GDM1 (cell line): Measurements from ENCODE around the gene APBB3.
A peak's percentile ranks its signal among the peaks of the same experiment; 100 is the strongest.

ENCODE experiments used
- DNase-seq: peaks from one replicate; lab custom pipeline; 2025; lab: John Stamatoyannopoulos, UW

Gene APBB3

DNA sequence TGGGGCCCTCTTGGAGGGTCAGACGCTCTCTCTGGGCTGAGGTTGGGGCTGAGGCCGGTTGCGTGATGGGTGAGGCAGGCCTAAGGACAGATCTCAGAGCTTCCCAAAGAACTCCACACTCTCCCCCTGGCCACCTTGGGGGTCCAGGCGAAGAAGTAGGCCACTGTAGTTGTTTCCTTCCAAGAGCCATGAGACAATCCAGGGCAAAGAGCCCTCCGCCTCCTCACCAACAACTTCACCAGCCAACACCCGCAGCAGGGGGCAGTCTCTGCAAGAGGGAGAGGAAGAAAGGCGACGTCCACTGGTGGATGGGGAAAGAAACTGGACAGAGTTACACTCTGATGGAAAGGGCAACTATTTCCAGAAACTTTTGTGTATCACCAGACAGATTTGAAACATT, 10.9 kb upstream of the APBB3 start:
- no peak for DNase-seq

DNA sequence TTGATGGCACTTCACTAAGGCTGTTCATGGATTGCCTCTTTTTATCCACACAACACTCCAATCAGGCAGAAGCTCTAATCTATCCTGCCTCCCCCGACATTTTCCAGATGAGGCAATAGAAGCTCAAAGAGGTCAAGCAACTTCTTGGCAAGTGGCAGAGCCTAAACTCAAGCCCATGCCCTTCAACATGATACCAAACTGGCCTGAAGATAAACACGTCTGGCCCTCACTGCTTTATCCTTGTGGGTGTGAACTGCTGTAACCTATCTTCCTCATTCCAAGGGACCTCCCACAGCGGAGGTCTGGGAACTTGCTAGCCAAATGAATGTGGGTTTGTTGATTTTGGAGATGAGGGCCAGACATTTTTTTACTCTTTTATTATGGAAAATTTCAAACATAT, 9.8 kb upstream of the APBB3 start:
- DNase-seq: no peak

DNA sequence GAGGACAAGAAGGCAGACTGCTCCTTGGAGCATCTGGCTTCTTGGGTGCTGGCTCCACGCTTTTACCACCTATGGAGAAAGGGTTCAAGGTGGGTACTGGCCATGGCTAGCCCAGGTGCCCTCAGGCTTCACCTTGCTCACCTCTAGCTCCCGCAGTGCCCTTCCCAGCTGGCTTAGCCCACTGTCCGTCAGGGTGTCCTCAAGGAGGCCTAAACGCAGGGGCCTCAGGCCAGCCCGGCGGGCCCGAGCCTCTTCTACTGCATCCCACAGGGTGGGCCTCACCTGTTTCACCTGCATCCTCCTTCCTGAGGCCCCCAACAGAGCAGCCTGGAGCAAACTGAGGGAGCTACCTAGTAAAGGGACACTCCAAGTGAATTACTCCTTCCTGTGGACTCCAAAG, 9.3 kb upstream of the APBB3 start:
- DNase-seq: no peak

DNA sequence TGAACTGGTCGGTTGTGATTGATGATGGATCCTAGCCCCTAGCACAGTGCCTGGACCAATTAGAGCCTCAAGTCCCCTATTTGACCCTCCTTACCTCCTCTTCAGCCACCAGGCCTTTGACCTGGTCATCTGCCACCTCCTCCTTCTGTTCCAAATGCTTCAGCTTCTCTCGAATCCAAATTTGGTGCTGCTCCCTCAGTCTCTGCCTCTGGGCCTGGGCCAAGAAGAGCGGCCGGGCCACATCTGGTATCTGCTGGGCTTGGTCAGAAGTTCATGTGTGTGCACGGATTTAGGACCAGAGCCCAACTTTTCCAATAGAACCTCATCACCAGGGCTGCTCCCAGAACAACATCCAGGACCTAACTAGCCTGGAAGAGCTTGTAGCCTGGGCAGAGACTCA, 6.7 kb upstream of the APBB3 start:
- DNase-seq: no peak

DNA sequence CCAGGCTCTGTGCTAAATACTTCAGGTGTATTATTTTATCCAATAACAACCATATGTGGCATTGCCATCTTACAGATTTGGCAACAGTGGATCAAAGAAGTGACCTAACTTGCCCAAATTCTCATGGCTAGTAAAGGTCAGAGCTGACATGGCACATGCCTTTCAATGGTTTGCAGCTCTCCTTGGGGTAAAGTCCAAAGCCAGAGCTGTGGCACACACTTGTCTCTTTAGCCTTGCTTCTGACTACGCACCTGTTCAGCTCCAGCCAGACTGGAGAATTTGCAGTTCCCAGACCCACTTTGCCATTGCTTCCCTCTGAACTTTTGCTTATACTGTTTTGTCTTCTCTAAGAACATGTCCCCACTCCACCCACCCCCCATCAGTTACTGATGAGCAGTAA, 6.1 kb upstream of the APBB3 start:
- DNase-seq: no peak

DNA sequence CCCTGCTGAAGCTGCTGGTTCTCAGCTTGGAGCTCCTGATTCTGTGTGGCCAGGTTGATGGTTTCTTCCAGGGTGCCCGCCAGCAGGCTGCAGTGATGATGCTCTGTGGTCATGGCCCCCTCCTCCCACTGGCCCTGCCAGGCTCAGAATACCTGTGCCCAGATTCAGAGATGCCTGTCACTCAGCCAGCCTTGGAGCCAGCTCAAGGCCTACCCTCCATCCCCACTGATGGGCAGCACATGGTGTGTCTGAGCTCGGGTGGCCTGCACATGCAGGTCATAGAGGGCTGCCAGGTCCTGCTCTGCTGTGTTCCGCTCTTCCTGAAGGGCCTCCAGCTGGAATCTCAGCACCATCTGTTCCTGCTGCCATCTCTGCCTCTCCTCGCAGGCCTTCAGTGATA, 5.7 kb upstream of the APBB3 start:
- DNase-seq: no peak

DNA sequence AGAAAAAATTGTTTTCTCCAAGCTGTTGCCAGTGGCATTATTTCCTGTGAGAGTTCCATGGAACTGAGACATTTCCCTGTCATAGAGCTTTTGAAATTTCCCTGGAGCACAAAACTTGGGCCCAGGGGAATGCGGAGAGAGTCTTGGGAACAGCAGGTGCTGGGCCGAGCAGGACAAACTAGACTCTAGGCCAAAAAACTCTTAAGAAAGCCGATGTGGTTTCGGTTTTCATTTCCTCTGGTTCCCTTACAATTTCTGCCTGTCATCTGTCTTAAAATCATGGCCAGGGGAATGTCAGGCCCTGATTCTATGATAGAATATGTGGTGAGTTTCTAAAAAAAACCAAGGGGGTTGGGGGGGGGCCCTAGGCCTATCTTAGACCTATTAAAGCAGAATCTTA, 4.8 kb upstream of the APBB3 start:
- DNase-seq: no peak

DNA sequence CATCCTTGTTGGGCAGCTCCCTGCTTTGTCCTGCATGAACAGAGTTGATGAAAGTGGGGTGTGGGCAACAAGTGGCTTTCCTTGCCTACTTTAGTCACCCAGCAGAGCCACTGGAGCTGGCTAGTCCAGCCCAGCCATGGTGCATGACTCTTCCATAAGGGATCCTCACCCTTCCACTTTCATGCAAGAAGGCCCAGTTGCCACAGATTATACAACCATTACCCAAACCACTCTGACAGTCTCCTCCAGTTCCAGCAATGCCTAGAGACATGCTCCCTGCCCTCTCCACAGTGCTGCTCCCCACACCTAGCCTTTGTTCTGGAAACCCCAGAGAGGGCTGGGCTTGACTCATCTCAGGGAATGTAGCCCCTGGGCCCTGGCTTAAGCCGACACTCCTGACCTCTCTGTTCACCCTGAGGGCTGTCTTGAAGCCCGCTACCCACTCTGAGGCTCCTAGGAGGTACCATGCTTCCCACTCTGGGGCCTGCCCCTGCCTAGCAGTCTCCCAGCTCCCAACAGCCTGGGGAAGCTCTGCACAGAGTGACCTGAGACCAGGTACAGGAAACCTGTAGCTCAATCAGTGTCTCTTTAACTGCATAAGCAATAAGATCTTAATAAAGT, 4.2 kb upstream of the APBB3 start:
- no peak for DNase-seq

DNA sequence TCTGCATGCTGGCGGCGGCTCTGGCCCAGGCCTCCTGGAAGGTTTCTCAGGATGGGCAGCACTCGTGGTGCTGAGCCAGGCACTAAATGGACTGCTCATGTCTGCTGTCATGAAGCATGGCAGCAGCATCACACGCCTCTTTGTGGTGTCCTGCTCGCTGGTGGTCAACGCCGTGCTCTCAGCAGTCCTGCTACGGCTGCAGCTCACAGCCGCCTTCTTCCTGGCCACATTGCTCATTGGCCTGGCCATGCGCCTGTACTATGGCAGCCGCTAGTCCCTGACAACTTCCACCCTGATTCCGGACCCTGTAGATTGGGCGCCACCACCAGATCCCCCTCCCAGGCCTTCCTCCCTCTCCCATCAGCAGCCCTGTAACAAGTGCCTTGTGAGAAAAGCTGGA, 3.5 kb upstream of the APBB3 start:
- DNase-seq: no peak

DNA sequence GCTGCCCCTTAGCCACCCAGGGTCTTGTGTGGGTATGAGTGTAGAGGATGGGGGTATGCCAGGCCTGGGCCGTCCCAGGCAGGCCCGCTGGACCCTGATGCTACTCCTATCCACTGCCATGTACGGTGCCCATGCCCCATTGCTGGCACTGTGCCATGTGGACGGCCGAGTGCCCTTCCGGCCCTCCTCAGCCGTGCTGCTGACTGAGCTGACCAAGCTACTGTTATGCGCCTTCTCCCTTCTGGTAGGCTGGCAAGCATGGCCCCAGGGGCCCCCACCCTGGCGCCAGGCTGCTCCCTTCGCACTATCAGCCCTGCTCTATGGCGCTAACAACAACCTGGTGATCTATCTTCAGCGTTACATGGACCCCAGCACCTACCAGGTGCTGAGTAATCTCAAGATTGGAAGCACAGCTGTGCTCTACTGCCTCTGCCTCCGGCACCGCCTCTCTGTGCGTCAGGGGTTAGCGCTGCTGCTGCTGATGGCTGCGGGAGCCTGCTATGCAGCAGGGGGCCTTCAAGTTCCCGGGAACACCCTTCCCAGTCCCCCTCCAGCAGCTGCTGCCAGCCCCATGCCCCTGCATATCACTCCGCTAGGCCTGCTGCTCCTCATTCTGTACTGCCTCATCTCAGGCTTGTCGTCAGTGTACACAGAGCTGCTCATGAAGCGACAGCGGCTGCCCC, 2.9 kb upstream of the APBB3 start:
- no peak for DNase-seq

DNA sequence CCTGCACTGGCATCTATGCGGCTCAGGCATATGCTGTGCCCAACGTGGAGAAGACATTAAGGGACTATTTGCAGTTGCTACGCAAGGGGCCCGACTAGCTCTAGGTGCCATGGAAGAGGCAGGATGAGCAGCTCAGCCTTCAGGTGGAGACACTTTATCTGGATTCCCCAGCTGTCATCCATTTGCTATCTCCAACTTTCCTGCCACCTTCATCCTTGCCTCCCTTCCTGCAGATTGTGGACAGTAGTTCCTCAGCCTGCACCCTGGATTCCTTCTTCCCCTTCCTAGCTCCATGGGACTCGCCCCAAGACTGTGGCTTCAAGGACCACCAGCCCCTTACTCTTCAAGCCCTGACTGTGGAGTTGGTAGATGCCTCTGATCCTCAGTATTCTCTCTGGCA, 2.3 kb upstream of the APBB3 start:
- no peak for DNase-seq

DNA sequence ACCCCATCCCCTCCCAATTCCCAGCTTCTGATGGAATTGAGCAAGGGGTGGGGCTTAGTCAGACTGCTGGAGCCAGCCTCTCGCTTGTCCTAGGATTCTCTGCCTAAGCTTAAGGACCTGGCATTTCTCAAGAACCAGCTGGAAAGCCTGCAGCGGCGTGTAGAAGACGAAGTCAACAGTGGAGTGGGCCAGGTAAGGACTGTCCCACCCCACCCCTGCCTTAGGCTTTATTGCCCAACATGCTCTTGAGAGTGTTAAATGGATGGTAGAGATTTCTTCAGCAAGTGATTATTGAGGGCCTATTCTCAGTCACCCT, 1.3 kb upstream of the APBB3 start:
- DNase-seq: no peak

DNA sequence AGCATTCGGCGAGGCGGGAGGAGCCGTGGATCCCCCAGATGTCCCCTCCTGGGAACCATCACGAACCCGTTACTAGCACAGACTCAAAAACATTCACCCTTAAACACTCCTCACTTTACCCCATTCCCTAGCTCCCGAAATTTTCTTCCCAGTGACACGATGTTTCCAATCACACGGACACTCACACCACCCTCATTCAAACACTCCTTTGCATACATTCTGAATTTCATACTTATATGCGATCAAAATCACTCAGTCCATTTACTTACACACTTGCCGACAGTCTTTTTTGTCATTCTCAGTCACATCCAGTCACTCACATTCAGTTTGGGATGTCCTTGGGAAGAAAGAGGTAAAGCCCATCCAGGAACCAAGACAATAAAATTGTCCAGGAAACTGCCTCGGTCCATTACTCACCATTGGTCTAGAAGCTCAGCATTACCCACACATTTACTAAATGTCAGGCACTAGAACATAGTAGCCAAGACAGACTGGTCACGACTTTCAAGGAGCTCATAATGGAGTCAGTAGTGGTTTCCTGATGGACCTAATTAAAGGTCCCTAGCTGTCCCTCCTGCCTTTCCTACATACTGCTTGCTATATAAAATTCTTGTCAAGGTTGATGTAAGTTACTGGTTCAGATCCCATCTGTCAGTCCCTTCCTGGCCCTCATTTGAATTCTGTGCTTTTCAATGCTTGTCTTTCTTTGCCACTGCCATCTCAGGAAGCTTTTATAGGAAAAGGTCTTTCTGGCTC, 804 bp upstream of the APBB3 start:
- DNase-seq: no peak

DNA sequence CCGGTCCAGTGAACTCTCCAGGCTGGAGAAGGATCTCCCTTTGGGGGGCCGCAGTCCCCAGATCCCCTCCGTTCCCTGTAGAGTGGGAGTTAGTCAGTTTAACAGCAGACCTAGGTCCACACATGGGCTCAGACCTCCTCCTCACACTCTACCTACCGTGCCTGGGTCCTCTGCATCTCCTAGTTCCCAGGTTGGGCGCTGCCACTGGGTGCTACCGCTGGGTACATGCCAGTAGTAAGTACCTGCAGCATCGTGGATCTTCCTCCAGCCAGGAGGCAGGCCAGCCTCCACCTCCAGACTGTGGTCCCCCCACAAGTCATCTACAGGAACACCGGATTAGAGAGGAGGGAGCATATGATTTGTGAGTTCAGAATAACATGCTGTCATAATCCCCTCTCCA, 802 bp downstream of the APBB3 start:
- no peak for DNase-seq

DNA sequence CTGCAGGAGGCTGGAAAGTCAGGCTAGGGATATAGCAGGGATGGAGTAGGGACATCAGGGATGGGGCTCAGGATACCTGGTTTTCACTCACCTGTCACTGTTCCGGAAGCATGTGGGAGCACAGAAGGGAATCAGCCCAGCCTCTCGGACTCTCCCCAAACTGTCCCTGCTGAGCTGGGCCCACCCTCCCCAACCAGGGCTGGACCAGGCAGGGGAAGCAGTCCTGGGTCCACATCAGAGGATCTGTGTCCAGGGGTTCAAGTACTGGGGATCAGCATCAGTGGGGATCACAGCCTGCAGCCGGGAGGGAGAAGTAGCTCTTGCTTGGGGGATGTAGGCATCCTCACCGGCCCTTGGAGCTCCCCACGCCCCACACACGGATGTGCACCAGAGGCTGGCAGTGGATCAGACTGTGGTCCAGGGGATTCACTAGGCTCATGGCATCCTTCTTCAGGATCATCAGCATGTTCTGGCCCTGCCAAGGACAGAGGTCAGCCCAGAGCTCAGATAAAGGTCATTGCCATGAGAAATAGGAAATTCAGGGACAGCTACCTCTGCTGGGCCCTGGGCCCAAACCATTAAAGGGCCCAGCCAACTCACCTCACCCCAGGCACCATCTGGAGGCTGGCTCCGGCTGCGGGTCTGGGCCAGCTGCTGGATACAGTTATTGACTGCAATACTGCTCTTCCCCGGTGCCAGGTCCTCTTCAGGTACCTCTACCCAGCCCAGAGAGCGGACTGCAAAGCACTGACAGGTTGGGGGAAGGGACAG, 2.5 kb downstream of the APBB3 start:
- DNase-seq: no peak

DNA sequence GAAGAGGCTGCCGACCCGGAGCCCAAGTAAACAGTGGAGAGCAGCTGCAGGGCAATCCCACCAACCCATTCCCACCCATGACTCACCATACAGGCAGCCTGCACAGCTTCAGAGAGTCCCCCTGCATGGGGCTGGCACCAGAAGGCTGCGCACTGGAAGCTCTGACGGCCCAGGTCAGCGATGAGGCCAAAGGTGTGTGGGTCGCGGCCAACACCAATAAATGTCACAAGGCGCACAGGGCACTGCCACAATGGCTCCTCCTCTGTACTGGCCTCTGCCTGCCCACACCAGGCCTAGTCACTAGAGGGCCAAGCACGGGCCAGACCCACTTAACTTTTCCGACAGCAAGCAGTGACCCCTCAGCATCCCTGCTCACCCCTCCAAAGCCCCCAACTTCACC, 4.2 kb downstream of the APBB3 start:
- DNase-seq: no peak

DNA sequence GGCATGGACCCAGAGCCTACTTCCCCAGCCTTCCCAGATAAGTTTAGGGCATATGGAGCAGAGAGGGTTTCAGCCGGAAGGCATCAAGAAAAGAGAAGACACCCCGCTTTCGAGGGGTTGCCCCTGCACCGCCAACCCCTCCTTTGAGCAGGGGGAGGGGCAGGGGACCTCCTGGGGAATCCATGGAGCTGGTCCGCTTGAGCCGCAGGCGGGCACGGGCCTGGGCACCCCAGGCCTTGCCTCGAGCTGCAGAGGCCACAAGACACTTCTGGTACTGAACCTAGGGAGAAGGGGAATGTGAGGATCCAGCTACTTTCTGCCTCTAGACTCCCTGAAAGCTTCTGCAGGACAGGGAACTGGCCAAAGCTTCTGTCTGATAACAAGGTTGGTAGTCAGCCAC, 5.9 kb downstream of the APBB3 start:
- DNase-seq: no peak

DNA sequence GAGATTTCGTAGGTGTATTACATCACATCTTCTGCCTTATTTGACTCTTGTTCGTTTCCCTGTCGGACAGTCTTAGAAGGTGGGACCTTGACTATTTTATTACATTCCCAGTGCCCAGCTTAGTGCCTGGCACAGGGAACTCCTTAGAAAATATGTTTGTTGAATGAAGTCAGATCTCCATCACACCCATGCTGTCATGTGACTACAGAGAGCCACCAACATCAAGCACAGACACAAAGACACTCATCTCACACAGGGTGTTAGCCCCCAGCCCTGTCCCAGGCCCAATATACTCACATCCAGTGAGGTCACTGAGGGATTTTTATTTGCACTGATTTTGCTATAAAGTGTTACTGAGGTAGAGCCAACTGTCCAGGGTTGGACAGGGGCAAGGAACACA, 6.4 kb downstream of the APBB3 start:
- DNase-seq: no peak

DNA sequence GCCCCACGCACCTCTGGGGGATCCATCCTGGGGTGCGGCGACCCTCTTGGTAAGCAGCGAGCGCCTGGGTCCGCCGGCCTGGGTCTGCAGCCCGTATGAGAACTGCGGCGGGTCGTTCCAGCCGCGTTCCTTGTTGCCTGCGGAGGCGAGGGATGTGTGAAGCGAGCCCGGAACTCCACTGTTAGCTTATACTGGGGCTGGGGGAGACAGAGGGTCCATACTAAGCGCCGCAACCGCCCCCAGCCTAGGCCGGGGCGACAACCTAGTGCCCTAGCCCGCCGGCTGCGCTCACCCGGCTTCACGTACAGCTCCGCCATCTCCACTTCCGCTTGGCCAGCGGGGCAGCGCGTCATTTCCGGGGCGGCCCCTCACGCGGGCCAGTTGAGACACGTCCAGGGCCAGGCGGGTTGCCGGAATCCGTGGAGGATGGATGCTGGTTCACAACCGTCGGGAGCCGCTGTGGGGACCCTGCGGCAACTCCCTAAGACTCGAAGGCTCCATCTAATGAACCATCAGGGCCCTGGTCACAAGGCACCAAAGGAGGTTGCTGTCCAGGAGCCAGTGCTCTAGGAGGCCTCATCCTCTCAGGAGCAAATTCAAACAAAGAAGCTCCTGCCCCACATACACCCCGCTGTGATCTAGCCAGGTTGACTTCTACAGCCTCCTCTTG, 7.1 kb downstream of the APBB3 start, which contains the start of gene SRA1:
TSS of gene SRA1 (minus strand) at position 338 of the 670 bp plus-strand sequence. CDS start at position 317, 21 bp downstream.
- DNase-seq: peak; percentile 85

DNA sequence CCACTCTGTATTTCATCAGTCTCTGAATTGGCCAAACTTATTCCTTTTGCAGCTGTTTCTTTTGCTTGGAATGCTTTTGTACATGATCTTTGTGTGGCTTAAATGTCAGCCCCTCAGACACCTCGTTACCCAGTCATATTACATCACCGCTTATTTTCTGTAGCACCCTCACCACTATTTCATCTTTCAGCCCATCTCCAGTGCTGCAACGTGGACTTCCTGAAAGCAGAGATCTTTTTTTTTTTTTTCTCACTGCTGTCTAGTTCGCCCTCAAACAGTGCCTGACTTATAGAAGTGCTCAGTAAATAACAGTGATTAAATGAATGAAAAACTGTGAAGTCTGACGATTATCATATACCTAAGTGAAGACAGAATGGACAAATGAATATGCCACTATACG, 8.0 kb downstream of the APBB3 start:
- peak; percentile 1 for DNase-seq

DNA sequence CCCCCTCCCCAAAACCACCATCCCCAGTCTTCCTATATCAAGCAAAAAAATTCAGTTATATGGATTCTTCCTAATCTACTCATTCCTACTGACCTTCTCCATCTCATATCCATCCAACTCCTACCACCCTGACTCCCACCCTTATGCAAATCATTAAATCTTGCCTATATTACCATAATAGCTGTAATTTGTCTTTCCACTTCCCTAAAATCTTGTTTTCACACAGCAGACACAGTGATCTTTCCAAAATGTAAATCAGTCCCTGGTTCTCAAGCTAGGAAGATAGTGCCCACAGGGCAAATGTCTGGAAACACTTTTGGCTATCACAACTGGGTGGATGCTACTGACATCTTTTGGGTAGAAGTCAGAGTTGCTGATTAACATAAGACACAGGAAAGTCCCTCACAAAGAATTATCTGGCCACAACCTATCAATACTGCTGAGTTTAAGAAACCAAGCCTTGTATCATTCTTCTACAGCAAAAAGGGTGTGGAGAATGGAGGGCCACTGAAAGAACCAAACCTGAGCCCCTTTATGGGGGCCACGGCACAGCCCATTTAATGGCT, 8.6 kb downstream of the APBB3 start:
- DNase-seq: no peak

DNA sequence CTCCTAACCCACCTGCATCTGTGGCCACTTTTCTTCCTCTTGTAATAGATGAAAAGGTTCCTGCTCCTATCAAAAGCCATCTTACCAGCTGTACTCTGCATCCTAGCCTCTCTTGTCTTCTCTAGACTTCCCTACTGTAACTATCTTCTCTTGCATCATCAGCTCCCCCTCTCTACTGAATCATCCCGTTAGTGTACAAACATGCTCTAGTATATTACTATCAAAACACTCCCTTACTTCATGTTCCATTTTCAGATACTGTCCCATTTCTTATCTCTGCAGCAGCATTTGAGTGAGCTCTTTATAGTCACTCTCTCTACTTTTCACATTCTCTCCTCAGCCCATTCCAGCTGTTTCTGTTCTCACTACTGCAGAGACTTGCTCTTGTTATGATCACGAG, 9.9 kb downstream of the APBB3 start:
- DNase-seq: no peak
